ENCODE measurements around the gene NPTX2.

- TF ChIP-seq, protein P1, sequence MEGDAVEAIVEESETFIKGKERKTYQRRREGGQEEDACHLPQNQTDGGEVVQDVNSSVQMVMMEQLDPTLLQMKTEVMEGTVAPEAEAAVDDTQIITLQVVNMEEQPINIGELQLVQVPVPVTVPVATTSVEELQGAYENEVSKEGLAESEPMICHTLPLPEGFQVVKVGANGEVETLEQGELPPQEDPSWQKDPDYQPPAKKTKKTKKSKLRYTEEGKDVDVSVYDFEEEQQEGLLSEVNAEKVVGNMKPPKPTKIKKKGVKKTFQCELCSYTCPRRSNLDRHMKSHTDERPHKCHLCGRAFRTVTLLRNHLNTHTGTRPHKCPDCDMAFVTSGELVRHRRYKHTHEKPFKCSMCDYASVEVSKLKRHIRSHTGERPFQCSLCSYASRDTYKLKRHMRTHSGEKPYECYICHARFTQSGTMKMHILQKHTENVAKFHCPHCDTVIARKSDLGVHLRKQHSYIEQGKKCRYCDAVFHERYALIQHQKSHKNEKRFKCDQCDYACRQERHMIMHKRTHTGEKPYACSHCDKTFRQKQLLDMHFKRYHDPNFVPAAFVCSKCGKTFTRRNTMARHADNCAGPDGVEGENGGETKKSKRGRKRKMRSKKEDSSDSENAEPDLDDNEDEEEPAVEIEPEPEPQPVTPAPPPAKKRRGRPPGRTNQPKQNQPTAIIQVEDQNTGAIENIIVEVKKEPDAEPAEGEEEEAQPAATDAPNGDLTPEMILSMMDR (conservative IDR thresholded peaks at IDR 0.05): no peak
- TF ChIP-seq EZH2 (IDR thresholded peaks at IDR 0.05; ENCODE audit: low read depth): no peak
Measured at GRCh38 chr7:98628418-98628817, 11.3 kb downstream of the NPTX2 start.
